GM19397 (cell line): ENCODE data around the gene SEPTIN1.

Experiments used
- ATAC-seq: cut with Tn5 transposase; IDR thresholded peaks from one replicate; pipeline ENCODE4 v1.9.1; 2021; ENCODE audit warnings: mild to moderate bottlenecking, moderate library complexity; ENCODE audit not compliant: unreplicated experiment

SEPTIN1 gene

DNA sequence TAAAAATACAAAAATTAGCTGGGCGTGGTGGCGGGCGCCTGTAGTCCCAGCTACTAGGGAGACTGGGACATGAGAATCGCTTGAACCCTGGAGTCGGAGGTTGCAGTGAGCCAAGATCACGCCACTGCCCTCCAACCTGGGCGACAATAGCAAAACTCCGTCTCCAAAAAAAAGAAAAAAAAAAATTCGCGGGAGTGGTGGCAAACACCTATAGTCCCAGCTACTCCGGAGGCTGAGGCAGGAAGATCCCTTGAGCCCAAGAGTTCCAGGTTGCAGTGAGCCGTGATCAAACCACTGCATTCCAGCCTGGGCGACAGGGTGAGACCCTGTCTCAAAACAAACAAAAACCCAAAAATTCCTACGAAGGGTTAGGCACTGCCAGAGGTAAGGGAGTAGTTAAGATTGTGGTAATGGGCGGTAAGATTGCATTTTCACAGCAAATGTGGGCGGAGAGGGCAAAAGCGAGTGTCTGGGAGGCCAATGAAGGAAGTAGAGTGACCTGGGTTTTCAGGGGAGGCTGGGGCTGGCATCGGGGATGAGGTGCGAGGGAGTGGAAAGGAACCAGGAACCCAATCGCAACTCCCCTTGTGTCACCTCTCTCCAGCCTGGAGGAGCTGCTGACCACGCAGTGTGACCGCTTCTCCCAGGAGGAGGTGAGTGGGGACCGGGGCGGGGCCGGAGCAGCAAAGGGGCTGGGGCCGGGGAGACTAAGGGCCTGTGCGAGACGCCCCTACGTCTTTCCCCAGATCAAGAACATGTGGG lies 5.1 kb downstream of the SEPTIN1 start:
- no peak for ATAC-seq

DNA sequence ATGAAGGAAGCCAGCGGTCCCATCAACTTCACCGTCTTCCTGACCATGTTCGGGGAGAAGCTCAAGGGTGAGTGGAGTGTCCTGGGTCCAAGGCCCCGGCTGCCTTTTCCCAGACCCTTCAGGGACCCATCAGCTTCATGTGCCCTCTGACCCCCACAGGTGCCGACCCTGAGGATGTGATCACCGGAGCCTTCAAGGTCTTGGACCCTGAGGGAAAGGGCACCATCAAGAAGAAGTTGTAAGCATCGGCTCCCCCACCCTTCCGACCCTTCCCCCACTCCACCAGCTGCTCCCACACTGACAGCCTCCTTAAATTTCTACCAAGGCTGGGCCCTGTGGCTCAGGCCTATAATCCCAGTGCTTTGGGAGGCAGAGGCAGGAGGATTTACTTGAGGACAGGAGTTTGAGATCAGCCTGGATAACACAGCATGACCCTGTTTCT lies 5.9 kb downstream of the SEPTIN1 start:
- ATAC-seq, result no peak

DNA sequence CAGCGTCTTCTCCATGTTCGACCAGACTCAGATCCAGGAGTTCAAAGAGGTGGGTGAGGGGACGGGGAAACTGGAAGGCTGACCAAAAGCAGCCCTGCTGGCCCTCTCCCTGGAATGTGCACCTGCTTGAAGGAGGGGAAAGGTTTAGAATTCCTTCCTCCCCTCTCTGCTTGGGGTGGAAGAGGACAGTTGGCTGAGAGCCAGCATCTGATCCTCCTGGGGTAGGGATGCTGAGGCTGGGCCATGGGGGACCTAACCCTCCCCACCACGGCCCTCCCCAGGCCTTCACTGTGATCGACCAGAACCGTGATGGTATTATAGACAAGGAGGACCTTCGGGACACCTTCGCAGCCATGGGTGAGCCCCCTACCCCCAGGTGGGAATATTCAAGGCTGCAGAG lies 6.5 kb downstream of the SEPTIN1 start:
- no peak for ATAC-seq

DNA sequence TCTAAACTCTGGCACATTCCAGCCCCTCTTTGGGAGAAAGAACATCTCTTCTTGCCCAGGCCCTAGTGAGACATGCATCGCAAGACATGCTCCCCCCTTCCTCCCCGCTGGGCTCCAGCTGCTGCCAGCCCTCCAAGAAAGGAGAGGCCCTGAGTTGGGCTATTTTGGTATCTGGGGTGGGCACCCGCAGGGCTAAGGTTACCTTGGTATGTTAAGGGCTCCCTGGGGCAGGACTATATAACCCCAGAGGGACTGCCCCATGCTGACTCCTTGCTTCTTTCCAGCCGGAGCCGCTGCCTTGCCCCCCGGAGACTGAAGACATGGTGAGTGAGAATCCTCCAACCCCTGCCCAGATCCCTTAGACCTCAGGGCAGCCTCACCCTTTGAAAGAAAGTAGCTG lies 7.8 kb downstream of the SEPTIN1 start, which contains the start of gene MYL11:
Gene MYL11 (plus strand): TSS at position 265 of the 400 bp plus-strand sequence. CDS start 56 bp downstream, at position 321.
- ATAC-seq, result no peak

- ATAC-seq, result no peak
Measured at GRCh38 chr16:30372725-30373124, 9.6 kb downstream of the SEPTIN1 start.

DNA sequence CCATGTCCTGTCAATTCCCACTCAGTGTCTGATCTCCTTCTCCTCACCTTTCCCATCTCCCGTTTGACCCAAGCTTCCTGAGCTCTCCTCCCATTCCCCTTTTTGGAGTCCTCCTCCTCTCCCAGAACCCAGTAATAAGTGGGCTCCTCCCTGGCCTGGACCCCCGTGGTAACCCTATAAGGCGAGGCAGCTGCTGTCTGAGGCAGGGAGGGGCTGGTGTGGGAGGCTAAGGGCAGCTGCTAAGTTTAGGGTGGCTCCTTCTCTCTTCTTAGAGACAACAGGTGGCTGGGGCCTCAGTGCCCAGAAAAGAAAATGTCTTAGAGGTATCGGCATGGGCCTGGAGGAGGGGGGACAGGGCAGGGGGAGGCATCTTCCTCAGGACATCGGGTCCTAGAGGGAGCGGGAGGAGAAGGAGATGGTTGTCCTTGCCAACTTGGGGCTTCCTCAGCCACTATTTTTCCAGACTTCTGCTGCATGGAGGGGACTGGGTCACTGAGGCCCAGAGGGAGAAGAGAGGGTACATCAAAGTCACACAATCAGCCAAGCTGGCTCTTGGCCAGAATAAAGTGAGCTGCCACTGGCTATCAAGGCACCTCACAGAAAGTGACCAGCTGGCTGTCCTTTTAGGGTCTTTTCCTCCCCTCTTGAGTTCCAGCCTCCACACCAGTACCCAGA lies 10.2 kb downstream of the SEPTIN1 start:
- ATAC-seq, result no peak

DNA sequence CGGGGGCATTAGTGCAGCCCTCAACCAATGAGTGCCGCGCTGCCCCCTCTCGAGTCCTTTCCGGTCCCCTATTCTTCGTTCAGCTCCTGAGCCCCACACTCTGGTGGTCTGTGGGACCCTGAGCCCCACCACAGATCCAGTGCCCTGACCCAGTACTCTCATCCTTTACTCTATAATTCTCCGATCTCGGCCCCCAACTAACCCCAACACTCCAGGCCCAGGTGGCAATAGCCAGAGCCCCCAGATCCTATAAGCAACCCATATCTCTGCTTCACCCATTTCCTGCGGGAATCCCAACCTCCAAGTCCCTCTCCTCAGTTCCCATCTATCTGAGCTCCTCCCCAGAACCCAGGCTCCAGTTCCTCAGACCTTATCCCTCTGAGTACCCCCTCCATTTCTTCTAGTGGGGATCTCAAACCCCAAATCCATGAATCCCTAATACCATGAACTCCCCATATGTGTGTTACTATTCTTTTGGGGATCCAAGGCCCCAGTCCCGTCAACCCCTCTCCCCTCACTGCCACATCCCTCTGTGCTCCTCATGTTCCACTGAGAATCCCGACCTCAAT lies 11.0 kb downstream of the SEPTIN1 start:
- no peak for ATAC-seq

DNA sequence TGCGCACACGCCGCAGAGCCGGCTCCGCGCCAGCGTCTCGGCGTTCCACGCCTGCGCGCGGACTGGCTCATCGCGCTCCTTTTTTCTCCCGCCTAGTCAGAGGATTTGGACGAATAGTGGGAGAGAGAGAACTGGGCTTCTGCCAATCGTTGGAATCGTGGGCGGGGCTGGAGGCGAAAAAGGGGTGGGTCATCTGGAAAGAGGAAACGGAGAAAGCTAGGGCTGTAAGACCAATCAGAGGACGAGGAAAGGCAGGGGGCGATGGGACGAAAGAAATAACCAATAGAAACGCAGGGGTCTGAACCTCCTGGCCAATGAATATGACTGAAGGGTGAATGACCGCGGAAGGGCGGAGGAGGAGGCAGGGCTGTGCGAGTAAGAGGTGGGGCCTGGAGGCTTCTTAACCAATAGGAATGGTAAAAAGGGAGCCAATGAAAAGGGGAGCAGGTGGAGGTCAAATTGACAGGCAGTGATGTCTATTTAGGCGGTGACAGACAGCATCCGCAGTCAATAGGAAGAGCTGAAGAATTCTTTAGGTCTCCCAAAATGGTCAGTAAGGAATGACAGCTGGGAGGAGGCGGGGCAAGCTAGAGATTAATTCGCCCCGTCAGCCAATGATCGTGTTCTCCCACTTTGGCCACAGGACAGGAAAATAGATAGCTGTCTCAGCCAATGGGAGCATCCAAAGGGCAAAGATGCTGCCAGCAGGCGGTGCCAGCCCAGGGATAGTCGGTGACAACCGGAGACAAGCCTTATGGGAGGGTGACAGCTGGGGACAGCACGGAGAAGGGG lies 11.7 kb downstream of the SEPTIN1 start, which contains the start of gene TBC1D10B:
Gene TBC1D10B (minus strand): TSS at position 39 of the 792 bp plus-strand sequence. CDS start 311 bp downstream, outside the sequence.
- peak; percentile 71 for ATAC-seq

GRCh38 chr16:30369938-30370455 lies 12.4 kb downstream of the SEPTIN1 start:
- ATAC-seq, result peak; percentile 20

DNA sequence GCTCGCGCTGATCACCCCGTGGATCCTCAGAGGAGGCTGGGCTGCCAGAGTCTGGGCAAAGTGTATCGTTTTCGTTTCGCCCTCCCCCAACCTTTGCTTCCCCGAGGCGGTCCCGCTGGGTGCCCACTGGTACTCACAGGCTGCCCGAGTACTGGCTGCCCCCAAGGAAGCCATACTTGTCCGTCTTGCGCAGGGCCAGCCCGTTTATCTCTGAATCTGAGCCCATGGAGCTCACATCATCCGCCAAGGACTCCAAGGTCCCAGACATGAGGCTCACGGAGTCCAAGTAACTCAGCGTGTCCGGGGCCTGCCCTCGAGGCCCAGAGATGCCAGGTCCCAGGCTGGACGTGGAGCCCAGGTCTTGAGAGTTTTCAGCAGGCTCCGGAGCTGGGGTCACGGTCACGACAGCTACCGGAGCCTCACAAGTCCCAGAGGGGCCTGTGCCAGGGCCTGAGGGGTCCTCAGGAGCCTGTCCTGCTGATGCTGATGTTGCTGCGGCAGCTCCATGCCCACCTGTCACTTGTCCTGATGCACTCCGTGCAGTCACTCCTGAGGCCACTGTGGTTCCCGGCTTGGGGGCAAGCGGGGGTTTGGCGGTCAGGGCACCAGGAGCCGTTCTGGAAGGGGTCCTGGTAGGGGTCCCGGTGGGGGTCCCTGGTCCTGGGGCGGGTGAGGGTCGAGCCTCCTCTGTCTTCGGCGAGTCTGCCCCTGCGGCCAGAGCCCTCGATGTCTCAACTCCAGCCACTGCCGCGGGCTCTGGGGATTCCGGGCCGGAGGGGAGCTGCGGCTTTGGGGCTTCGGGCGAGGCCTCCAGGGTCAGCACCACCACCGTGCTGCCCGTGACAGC lies 13.0 kb downstream of the SEPTIN1 start:
- no peak for ATAC-seq

- no peak for ATAC-seq
Measured at GRCh38 chr16:30368792-30369090, 13.6 kb downstream of the SEPTIN1 start.

DNA sequence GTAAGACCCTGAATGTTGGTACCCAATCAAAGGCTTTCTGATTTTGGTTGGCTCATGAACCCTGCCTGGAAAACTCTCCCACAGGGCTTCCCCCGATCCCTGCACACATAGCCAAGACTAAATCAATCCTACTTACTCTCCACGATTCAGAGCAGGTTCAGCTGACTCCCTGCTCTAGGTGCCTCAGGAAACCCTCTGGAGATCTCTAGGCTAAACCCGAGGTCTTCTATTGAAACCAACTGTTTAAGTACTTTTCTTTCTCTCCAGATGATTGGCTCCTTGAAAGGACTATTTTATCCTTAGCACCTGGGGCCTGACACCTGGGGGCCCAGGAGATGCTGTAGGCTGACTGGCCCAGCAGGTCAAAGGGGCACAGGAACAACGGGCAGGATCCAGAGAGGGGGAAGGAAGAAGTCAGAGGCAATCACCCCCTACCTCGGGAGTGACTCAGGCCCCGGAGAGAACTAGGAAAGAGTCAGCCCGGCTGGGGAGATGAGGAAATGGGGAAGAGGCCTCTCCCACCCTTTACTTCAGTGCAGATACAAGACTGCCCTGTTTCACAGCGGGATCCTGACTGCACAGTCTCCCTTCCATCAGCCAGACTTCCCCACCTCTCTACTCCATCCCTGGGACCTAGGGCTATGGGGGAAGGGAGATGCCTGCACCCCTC lies 14.1 kb downstream of the SEPTIN1 start:
- ATAC-seq, result no peak

DNA sequence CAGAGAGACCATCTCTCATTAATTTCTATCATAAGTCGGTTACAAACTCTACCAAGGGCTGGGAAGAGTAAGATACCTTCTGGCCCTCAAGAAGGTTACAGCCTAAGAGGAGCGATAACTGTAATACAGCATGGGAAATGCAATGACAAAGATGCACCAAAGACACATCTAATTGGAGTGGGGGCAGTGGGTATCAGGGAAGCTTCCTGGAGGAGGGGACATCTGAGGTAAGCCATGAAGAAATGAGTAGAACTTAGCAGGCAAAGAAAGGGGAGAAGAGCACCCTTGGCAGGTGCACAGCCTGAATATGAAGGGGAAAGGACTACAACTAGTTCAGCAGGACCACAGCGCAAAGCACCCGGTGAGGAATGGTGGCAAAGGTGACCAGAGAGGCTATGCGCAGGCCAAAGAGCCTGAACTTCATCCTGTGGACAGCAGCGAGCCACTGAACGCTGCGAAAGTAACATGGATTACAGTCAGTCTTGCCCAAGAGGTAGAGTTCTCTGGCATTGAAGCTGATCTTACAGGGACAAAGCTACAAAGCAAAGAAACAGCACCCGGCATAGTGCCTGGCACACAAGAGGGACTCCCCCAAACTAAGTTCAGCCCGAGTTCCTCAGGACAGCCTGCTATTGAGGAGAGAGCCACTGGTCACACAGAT lies 14.9 kb downstream of the SEPTIN1 start:
- ATAC-seq, result no peak

GRCh38 chr16:30366511-30366910 lies 15.8 kb downstream of the SEPTIN1 start:
- ATAC-seq, result no peak

GRCh38 chr16:30365200-30365599 lies 17.2 kb downstream of the SEPTIN1 start:
- no peak for ATAC-seq

- no peak for ATAC-seq
Measured at GRCh38 chr16:30361180-30361579, 21.2 kb downstream of the SEPTIN1 start.

GRCh38 chr16:30359871-30360170 lies 22.5 kb downstream of the SEPTIN1 start:
- ATAC-seq, result no peak

DNA sequence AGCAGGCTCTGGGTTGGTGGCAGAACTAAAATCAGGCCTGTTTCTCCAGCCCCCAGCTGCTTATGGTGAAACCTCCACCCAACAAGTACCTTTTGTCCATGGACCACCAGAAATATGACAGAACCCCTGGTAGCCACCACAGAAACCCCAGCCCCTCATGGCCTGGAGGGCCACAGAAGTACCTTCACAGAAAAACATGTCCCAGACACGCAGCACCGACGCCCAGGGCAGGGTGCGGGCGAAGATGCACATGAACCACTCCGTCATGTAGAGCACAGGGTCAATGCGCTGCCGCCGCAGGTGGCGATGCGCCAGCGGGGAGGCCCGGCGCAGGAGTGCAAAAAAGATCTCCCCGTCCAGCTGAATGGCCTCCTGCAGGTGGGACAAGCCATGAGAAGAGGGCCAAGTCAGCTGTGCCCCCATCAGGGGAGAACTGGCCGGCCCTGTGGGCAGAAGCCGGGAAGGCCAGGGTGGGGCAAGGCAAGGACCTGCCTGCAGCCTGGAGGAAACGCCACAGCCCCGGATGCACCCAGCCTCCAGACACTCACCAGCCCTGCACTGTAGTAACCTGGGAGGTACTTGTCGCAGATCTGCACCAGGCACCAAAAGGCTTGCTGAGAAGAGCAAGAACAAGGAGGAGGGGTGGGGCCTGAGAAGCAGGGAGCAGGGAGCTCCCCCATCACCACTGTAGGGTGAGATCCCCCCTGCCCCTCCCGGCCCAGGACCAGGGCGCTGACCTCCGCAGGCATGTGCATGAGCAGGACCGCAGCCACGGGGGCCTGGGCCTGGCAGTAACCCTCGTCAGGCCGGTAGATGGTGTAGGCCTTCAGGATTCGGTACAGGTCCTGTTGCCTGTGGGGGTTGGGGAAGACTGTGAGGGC lies 23.1 kb downstream of the SEPTIN1 start:
- no peak for ATAC-seq
